GM21367 (cell line): Measurements from ENCODE around the gene TMEM234.

Experiments used
- ATAC-seq: cut with Tn5 transposase; IDR thresholded peaks from one replicate; pipeline ENCODE4 v1.9.1; 2021; ENCODE audit not compliant: unreplicated experiment

Gene TMEM234

DNA sequence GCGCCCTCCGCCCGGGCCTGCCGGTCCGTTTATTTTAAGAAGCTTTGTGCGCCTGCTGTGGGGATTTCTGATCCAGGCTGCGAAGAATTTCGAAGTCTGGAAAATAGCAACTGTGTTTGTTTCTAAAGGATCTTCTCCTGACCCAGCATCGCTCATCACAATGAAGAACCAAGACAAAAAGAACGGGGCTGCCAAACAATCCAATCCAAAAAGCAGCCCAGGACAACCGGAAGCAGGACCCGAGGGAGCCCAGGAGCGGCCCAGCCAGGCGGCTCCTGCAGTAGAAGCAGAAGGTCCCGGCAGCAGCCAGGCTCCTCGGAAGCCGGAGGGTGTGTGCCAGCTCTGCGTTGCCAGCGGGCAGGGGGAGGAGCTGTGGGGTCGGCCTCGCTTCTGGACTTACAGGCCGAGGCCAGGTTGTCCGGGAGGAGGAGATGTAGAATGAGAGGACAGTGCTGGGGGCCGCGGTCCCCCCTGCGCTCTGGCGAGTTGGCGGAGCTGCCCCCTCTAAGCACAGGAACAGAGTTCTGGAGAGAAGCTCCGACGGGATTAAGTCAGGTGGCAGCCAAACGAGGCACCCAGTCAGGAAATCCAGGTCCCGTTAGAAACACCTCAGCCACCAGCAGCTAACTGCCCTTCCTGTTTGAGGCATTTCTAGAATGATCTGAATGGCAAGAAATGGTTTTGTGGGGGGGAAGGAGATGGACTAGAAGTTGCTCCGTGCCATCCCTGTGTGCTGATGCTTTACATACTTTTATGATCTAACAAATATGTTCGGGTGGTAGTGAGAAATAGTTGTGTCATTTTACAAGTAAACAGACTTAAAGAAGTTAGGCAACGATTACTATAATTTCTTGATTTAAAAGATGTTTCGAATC, 41.7 kb downstream of the TMEM234 start:
- ATAC-seq: peak; percentile 9

DNA sequence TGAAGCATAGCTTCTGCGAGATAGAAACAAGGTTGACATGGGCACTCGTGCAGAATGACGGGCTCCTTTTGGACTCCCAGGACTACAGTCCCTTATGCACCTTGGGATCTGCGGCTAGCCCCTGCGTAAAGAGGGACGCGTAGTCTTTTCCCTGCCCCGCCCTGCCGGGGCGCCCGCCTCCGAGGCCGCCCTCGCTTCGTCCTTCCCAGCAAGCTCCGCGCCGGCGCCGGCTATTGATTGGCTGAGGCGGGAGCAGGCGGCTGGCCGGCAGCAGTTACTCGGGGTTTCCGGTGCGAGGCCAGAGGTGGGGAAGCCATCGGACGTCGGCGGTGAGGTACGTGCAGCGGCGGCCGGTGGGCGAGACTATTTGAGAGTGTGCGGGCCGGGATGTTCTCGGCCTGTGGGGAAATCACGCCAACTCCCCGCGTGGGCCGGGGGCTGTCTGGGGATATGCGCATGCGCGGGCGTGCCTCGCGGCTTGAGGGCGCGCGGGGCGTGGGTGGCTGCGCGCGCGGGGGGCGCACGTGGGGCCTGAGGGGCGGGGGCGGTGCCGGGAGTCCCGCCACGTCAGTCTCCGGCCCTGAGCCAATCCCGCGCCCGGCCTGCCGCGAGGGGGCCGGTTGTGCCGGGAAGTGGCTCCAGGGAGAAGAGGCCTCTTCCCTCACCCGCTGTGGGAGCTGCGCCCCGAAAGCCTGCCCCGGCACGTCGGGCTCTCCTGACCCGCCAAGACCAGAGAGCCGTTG, 42.5 kb downstream of the TMEM234 start, which contains the start of gene TXLNA:
Gene TXLNA (plus strand): TSS at position 233 of the 743 bp plus-strand sequence. CDS start 671 bp downstream, outside the sequence.
- ATAC-seq: peak; percentile 71

DNA sequence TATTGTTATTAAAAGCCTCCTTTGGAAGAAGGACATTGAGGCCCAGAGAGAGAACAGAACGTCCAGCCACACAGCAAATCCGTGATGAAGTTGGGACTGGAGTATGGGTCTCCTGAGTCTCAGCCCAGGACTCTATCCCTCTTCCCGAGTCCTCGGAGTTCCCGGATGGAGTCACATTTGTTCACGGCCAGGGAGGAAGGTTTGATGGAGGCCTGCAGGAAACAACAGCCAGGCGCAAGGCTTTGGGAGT, 43.0 kb downstream of the TMEM234 start:
- ATAC-seq: peak; percentile 5

DNA sequence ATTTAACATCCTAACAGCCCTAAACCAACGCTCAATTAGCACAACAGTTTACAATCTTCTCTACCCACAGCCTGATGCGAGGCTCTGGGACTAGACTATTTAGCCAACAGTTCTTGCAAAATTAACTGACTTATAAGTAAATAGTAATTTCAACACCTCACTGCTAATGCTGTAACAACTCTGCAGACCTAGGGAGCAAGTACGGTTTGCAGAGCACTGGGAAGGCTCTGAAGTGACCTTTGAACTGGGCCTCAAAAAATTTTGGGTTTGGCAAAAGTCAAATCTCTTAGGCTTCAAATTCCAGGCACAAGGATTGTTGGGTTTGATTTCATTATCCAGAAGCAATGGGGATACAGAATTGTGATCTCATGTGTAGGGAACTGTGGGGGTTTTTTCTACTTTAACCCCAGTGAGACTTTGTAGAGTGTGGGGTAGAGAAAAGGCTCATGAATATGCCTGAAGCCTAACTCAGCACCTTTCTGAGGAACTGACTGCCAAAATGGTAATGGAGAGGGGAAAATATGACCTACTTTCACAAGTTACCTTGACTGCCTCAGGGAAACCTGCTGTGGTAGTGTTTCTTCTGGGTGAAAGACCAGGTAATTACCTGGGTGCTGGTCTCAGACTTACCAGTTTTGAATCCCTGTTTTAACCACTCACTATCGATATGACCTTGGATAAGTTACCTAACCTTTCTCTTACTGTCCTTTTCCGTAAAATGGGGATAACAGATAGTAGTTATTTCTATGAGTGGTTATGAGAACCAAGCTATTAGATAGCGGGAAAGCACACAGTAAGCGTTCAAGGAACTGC, 43.6 kb downstream of the TMEM234 start:
- no peak for ATAC-seq

DNA sequence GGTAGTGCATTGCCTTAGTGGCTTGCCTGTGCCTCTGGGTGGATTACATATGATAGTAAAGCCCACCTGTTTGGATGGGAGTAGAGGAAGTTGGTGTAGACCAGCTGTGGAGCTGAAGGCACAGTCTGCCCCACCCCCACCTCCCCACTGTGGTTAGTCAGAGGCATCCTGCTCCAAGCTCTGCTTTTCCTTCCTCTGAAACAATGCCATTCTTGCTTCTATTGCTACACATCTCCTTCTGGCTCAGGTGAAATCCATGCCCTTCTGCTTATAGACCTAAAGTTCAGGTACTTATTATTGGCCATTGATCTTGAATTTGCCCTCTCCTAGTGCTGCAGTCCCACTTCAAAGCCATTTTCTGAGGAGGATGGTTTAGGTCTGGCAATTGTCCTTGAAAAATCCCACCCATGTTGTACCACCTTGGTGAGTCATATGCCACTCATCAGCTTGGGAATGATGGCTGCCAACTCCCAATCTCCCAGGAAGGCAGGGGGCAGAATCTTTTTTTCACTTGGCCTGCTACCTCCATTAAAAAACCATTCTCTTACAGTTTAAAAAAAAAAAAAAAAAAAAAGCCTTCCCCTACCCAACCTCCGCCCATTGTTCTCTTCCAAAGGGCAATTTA, 49.4 kb downstream of the TMEM234 start:
- ATAC-seq: no peak

DNA sequence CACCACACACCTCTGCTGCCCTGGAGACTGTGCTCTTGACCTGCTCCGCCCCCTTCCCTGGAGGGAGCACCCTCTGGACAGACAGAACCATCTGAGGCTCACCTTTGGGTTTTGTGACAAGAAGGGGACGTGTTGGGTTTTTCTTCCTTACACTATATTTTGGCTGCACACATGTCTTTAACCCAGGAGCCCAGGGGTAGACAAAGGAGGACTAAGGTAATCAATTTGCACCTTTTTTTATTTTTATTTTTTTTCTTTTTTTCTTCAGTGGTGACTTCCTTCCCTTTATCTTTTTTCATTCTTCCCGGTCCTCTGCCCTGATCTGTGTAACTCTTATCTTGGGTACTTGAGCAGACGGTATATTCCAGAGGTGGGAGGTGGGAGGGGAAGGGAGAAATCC, 51.2 kb downstream of the TMEM234 start:
- ATAC-seq: no peak
